Mesenteric fat pad (tissue), 1 donor: ENCODE data around the gene ZNHIT6. TPM values are rescaled to one million over a fixed set of nuclear protein-coding genes. Genes with fewer than 3 reads are reported as not detected.
"Not testable (repeated sequence)": the region's sequence is repeated elsewhere in the genome, so short reads cannot be mapped to it uniquely, and the experiment has no call there.

Experiments used
- DNase-seq: peaks from one replicate; pipeline ENCODE4 v3.0.0-alpha.2; 2020; ENCODE audit warnings: low spot score
- total RNA-seq: library from RNA; stranded (reverse); fragmentation: NEBNext Ultra II Directional; extraction: Animal tissue kit (Norgen Biotek cat#: 25700); gene quantifications from one replicate; pipeline ENCODE4 v1.2.1, GENCODE V29; 2021
- donor health status: DM: yes; HTN: yes; CAD: no.

The ZNHIT6 gene
- total RNA-seq, 1 donor from 2014 or later = 15.9 TPM

DNA sequence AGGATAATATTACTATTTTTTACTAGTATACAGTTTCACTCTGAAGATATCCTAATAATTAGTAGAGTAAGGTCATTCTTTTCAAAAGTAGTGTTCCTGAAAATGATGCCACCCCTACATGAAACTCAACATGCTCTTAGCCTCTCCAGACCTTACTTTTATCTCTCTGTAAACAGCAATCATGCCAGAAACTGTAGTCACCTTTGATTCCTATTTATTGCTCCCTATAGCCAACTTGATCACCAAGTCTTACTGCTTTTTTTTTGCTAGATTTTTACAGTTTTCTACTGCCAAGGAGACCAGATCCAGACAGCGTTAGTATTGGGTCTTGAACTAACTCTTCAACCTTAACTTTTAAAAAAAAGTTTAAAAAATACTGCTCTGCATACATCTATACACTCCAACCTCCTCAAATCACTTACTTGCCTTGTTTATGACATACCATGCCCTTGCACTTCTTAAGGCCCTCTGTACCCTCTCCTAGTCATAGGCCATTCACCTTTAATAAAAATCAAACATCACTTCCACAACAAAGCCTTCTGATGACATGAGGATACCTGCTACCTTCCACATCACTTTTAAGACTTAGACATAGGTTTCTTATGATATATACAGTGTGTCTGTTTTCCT, 36.1 kb downstream of the ZNHIT6 start:
- no peak for DNase-seq

DNA sequence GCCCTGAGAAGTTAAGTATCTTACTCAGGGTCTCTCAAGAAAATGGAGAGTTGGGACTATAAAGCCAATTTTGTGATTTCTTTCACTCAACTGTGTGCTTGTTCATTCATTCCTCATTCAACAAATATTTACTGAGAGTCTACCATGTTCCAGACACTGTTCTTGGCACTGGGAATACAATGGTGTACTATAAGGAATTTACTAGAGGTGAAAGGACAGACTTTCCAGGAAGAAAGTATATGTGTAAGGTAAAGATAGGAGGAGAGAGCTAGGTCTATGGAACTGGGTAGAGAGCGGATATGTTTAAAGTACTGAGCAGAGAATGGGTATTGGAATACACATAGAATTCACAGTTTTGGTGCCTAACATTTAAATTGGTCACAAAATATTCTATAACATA, 42.3 kb downstream of the ZNHIT6 start:
- no peak for DNase-seq

DNA sequence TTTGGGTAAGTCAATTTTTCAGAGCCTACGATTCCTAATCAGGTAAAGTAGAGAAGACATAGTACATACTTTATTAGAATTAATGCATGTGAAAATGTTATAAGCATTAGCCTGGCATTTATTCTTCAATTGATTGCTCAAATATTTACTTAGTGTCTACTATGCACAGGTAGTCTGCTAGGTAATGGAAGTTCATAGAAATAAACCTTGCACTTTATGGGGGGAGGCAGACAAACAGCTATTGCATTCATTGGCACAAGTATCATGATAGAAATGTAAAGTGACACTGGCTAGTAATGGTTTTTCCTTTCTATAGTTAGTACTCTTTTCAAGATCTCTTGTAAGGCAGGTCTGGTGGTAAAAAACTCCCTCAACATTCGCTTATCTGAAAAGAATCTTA, 44.9 kb downstream of the ZNHIT6 start:
- DNase-seq = no peak

DNA sequence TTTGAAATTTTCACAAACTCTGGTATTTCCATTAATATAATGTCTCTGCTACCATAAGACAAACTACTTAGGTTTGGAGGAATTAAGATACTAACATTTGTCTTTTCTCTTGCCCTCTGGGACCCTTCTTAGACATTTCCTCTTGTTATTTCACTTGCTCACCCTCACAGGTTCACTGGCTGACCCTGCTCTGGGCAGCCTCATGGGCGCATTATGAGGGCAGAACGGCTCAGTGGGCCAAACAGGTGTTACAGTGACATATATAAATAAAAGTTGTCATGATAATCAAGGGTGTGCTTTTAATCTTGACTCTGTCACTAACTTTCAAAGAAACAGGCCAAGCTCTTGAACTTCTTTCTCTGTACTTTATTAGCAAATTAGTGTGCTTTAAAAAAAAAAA, 46.5 kb downstream of the ZNHIT6 start:
- DNase-seq = no peak

DNA sequence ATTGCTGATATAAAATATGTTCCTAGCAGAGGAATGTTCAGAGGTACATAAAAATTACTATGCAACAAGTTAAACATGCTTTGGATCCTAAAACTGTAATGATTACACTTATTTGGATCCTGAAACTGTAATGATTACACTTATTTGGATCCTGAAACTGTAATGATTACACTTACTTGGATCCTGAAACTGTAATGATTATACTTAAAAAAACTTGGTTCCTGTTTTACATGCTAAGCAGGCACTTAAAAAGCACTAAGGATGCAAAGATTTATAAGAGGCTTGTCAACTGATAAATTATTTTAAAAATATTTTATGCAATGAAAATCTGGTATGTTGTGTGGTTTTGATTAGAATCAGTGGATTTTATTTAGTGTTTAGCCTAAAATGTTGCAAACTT, 47.7 kb downstream of the ZNHIT6 start:
- DNase-seq = no peak

DNA sequence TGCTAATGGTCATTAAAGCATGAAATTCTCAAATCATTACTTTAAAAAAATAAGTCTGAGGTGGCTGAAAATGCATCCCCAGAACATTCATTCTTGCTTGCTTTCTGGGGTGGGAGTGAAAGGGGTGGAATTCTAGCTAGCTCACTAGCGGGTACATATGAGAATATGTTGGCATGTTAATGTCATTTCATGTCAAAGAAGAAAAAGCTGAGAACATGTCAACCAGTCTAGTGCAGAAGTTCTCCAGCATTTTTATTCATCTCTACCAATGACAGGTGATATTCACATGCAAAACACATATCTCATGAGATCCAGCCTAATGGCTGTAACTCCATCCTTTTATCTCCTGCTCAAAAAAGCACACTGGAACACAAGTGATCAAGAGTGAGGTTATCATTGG, 49.1 kb downstream of the ZNHIT6 start:
- no peak for DNase-seq

DNA sequence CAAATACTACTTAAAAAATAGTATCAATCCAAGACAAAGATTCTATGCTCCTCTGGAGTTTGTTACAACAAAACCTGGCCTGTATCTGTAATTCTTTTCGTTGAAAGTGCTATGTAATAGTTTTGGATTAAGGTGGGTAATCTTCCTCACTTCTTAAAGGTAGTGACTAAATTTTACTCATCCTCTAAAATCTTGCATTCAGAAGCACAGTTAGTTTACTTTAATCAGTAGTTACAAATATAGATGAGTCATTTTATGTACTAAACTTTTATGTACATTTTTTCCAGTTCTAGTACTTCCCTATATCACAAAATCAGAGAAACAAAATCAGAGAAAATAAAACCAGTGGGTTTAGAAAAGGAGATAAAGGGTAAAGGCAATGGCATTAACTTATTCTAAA, 51.3 kb downstream of the ZNHIT6 start:
- no peak for DNase-seq

DNA sequence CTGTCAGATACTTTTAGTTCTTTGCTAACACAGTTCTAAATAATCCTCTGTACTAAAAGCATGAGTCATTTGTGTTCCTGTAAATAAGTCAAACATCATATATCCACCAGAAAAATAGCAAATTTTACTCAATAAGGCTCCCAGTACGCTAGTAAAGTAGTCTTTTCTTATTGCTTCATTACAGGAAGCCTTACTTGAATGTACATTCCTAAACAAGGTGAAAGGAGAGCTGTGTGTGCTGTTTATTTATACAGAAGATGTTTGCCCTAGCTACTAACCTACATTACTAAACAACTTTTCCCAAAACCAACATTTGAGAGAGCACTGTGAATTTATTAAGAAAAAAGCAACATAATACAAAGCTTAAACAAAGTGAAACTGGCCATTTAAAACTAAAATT, 52.0 kb downstream of the ZNHIT6 start:
- DNase-seq = no peak

DNA sequence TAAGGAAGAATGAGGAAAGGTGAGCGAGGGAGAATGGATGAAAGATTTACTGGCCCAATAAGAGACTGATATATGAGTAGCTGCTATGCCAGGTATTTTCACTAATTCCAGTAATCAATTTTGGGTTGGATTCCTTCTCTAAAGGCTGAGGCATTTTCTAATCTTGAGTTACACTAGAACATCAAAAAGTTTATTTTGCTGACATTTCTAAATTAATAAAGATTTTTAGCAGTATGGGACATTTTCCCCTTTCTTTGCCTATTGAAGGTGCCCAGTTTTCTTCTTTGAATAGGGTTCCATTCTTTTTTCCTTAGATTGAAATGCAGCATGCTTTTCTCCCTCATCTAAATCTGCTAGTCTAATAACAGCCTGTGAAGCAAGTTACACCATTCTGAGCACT, 52.9 kb downstream of the ZNHIT6 start:
- DNase-seq = no peak

DNA sequence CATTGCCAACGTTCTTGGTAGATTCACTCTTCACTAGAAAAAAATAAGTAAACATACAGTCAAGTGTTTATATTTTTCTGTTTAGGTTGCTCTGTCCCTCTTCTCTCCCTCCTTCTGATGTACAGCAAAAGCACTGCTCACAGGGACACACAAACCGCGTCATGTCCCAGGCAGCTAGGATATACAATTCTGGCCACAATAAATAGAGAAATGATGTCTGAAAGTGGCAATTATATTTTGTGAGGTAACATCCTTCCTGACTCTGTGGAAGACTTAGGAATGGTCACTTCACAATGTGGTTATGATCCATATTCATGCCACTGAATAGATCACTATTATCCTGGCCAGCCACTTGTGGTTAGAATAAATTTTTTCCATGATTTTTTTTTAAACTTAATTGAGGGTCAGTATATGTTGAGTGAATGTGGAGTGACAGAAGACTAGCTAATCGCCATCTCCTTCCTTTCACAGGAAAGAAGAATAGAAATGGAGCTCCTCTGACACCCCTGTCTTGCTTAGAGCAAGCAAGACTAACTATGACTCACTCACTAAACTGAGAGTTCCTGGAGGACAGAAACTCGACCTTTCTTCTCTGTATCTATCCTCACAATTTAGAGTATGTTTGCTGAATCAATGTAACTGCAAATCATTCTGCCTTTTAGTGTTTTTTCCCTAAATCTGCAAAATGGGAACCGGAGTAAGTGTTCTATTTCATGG, 54.0 kb downstream of the ZNHIT6 start:
- DNase-seq = no peak

DNA sequence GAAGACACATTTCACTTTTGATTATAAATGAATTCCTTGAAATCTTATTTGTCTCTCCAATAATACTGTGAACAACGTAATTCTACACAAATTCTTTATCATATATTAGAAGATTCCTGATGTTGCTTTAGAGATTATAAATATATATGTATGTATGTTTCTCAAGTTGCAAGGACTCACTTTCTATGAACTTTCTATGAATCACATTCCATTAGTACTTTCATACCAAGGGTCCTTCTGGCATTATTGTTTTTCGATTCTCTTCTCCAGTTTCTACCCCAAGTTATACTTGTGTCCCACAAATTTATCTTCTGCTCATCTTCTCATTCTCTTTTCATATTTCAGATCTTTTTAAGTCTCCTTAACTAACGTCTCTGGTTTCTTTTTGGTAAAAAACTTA, 55.9 kb downstream of the ZNHIT6 start:
- no peak for DNase-seq

DNA sequence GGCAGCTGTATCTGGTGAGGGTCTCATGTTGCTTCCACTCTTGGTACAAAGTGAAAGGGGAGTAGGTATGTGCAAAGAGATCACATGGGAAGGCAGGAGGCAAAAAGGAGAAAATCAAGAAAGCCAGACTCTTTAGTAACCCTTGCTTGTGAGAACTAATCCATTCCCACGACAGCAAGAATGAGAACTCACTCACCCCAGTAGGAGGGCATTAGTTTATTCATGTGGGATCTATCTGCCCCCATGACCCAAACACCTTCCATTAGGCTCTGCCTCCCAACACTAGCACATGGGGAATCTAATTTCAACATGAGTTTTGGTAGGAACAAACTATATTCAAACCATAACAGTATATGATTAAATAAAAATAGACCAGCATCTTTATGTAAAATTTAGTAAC, 57.6 kb downstream of the ZNHIT6 start:
- no peak for DNase-seq

DNA sequence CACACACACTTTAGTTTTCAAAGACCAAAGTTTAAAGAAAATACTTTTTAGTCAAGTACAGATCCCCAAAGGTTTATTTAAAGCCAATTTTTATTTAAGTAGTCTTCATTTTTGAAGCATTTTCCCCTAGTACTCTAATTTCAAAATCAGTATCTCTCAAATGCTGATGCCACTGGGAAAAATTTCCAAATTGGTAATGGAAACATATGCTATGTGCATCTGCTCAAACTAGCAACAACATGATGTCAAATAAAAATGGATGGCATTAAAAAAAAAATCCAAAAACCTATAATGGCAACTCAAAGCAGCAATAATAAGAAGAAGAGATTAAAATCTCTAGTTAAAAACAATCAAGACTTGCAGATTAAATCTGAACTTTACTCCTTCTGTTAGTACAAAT, 58.6 kb downstream of the ZNHIT6 start:
- DNase-seq = no peak

DNA sequence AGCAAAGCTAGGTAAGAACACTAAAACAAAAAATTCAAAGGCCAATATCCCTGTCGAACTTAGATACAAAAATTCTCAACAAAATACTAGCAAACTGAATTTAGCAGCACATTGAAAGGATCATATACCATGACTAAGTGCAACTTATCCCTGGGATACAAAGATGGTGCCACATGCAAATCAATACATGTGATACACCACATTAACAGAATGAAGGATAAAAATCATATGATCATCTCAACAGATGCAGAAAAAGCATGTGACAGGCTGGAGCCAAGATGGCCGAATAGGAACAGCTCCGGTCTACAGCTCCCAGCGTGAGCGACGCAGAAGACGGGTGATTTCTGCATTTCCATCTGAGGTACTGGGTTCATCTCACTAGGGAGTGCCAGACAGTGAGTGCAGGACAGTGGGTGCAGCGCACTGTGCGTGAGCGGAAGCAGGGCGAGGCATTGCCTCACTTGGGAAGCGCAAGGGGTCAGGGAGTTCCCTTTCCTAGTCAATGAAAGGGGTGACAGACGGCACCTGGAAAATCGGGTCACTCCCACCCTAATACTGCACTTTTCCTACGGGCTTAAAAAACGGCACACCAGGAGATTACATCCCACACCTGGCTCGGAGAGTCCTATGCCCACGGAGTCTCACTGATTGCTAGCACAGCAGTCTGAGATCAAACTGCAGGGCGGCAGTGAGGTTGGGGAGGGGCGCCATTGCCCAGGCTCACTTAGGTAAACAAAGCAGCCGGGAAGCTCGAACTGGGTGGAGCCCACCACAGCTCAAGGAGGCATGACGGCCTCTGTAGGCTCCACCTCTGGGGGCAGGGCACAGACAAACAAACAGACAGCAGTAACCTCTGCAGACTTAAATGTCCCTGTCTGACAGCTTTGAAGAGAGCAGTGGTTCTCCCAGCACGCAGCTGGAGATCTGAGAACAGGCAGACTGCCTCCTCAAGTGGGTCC, 66.4 kb downstream of the ZNHIT6 start:
- DNase-seq = not testable (repeated sequence)

DNA sequence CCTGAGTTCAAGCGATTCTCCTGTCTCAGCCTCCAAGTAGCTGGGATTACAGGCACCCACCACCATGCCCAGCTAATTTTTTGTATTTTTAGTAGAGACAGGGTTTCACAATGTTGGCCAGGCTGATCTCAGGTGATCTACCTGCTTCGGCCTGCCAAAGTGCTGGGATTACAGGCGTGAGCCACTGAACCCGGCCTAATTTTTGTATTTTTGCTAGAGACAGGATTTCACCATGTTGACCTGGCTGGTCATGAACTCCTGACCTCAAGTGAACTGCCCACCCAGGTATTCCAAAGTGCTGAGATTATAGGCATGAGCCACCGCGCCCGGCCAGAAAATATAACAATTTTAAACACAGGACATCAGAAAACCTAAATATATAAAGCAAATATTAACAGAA, 68.3 kb downstream of the ZNHIT6 start:
- DNase-seq = not testable (repeated sequence)

DNA sequence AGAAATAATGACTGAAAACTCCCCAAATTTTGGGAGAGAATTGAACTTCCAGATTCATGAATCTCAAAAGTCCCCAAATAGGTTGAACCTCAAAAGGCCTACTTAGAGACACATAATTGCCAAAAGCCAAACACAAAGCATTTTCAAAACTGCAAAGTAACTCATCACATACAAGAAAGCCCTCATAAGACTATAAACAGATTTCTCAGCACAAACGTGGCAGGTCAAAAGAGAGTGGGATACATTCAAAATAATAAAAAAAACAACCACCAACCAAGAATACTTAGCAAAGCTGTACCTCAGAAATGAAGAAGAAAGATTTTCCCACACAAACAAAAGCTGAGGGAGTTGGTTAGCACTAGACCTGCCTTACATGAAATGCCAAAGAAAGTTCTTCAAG, 69.8 kb downstream of the ZNHIT6 start:
- no peak for DNase-seq

DNA sequence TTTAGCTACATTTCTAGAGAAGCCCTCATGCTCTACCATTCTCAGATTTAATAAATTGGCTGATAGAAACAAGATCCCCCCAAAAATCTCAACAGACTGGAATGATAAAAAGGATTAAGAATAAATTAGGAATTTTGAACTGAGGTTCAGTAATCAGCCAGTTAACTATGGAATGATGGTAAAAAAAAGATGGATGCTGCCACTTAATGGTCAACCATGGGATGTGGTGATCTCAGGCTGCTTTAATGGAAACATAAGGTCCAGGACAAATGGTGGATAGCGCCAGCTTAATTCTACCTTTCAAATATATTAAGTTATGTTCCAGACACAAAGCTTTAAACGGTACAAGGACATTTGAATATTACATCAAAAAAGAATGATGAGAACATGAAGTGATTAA, 77.7 kb downstream of the ZNHIT6 start:
- DNase-seq = no peak

DNA sequence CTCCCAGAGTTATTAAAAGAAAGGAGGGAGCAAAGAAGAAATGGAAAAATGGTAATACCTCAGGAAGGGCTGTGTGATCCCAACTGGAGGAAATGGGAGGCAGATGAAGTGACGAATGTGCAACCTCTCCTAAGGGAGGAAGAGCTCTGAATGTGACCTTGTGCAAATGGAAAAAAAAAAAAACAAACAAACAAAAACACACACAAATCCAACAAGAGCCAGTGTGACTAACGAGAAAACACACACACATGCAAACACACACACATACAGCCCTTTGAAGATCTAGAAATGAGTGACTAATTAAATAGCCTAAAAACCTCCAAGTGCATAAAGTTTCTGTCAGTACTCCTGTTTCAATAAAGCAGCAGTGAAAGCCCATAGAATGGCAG, 78.7 kb downstream of the ZNHIT6 start:
- no peak for DNase-seq

DNA sequence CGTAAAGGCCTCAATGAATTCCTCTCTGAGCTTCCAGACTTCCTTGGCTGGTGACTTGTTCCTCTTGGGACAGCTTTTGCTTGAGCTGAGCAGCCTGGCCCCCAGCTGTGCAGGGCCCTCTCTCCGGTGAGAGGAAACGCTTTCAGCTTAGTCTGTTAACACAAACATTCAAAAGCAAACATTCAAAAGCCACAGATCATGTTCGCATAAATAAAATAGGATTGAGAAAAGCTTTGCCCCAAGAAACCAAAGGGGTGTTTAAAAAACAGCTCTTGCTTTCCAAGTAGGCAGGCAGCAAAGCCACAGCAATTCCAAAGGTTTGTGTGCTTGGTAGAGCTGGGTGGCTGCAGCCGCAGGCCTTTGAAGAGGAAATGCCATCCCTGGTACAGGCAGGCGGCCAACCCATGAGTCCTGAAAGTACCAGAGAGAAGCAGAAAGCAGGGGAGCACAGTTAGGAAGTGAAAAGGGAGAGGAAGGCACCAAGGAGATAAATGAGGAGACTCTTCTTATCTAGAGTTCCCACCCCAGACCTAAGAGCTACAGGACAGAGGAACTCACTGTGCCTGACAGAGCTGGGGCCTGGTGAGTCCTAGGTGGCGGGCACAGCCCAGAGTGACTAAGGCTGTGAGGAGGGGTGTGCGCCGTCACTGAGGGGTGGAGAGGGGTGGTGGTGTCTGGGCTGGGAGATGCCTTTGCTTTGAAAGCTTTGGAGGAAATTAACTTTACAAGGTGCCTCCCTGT, 79.3 kb downstream of the ZNHIT6 start:
- no peak for DNase-seq

DNA sequence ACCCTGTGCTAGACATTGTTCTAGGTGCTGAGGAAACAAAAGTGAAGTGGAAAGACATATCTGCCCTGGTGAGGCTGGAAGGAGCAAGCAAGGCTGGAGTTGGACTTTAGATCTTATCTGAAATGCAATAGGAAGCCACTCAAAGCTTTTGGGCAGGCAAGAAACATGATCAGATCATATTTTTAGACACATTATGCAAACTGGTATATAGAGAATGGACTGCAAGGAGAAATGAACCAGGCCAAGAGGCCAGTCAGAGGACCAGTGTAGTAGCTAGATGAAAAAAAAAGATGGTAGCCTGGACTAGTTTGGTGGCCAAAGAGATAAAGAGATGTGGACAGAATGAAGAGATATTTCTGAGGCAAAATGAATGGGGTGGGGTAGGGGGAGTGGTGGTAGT, 81.4 kb downstream of the ZNHIT6 start:
- no peak for DNase-seq

DNA sequence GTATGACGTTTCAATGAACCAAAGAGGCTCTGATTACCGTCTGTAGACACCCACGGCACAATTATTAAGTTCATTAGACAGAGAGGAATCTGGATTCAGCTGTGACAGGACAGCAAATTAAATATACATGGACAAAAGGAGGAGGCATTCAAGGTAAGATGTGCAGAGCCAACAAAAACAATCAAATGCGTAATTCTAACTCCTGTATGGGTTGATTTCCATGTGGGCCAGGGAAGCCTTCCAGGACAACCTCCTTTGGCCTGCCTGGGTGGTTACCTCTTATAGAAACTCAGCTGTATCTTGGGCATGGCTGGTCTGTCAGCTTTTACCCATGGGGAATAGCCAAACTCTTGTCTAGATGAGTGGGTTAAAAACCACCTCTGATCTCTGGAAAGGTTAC, 83.9 kb downstream of the ZNHIT6 start:
- no peak for DNase-seq
